Measurements from ENCODE around the gene CTDSPL2. TPM values are rescaled to one million over a fixed set of nuclear protein-coding genes. Genes with fewer than 3 reads are reported as not detected.

CTDSPL2 gene
- total RNA-seq, 1 donor from 2014 or later: 61.7 TPM

DNA sequence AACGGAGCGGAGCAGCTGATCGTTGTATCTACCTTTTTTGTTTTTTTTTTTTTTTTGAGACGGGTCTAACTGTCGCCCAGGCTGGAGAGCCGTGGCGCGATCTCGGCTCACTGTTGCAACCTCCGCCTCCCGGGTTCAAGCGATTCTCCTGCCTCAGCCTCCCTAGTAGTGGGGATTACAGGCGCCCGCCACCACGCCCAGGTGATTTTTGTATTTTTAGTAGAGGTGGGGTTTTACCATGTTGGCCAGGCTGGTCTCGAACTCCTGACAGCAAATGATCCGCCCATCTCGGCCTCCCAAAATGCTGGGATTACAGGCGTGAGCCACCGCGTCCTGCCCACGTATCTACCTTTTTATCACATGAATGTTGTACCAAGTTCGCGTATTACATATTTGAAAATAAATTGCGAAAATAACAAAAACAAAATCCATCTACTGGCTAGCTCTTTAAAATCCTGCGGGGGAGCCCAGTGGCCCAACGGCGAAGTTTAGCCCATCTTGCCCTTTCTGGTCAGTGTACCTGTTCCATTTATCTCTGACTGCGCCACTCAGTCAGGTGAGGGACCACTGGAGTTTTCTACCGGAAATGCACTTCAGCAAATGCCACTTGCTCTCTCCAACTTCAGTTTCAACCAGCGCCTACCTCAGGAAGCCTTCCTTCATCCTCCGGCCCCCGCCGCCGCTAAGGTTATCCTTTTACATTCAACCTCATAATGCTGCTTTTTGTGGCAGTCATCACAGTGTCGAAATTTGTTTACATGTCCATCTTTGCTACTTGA lies 108.3 kb downstream of the CTDSPL2 start:
- H3K9me3 Mint-ChIP-seq (ENCODE audit: low read depth): no peaks in the 10 kb centered on the region
- H3K27me3 Mint-ChIP-seq: no peaks in the 10 kb centered on the region
- H3K27ac Mint-ChIP-seq: peak overlapping the region; percentile 95
- H3K4me1 Mint-ChIP-seq (ENCODE audit: low read depth): peaks cover 19% of the 10 kb centered on the region
- peak; percentile 11 for DNase-seq (ENCODE audit: low spot score, unreplicated experiment)
- H3K4me3 Mint-ChIP-seq (ENCODE audit: low read depth): peak overlapping the region; percentile 88
- H3K36me3 Mint-ChIP-seq (ENCODE audit: insufficient read depth): peaks cover 12% of the 10 kb centered on the region
- TF ChIP-seq, protein P1, sequence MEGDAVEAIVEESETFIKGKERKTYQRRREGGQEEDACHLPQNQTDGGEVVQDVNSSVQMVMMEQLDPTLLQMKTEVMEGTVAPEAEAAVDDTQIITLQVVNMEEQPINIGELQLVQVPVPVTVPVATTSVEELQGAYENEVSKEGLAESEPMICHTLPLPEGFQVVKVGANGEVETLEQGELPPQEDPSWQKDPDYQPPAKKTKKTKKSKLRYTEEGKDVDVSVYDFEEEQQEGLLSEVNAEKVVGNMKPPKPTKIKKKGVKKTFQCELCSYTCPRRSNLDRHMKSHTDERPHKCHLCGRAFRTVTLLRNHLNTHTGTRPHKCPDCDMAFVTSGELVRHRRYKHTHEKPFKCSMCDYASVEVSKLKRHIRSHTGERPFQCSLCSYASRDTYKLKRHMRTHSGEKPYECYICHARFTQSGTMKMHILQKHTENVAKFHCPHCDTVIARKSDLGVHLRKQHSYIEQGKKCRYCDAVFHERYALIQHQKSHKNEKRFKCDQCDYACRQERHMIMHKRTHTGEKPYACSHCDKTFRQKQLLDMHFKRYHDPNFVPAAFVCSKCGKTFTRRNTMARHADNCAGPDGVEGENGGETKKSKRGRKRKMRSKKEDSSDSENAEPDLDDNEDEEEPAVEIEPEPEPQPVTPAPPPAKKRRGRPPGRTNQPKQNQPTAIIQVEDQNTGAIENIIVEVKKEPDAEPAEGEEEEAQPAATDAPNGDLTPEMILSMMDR (IDR thresholded peaks at IDR 0.05; ENCODE audit: unreplicated experiment): no peak

GRCh38 chr15:44536302-44536961 lies 109.0 kb downstream of the CTDSPL2 start:
- Mint-ChIP-seq H3K27me3 (no peaks in the 10 kb centered on the region), H3K4me1 (ENCODE audit: low read depth) (peaks cover 19% of the 10 kb centered on the region), H3K9me3 (ENCODE audit: low read depth) (no peaks in the 10 kb centered on the region), H3K27ac (peak overlapping the region; percentile 95), H3K4me3 (ENCODE audit: low read depth) (peak overlapping the region; percentile 88), H3K36me3 (ENCODE audit: insufficient read depth) (peaks cover 14% of the 10 kb centered on the region)
- TF ChIP-seq, protein P1 (IDR thresholded peaks at IDR 0.05; ENCODE audit: unreplicated experiment): peak; percentile 41
- DNase-seq (ENCODE audit: low spot score, unreplicated experiment): peak; percentile 71

GRCh38 chr15:44536962-44537734 lies 109.7 kb downstream of the CTDSPL2 start, which contains the start of gene EIF3J:
Gene EIF3J, plus strand, starts transcription at chr15:44537147. Its CDS starts 48 bp downstream, at chr15:44537195.
- H3K4me1 Mint-ChIP-seq (ENCODE audit: low read depth): peaks cover 19% of the 10 kb centered on the region
- peak; percentile 88 for DNase-seq (ENCODE audit: low spot score, unreplicated experiment)
- TF ChIP-seq, protein P1 (IDR thresholded peaks at IDR 0.05; ENCODE audit: unreplicated experiment): no peak
- peak within 1 kb of the TSS; percentile 88 for H3K4me3 Mint-ChIP-seq (ENCODE audit: low read depth)
- H3K27ac Mint-ChIP-seq: peak within 1 kb of the TSS; percentile 97
- no peaks in the 10 kb centered on the region for H3K27me3 Mint-ChIP-seq
- no peaks in the 10 kb centered on the region for H3K9me3 Mint-ChIP-seq (ENCODE audit: low read depth)
- peaks cover 15% of the 10 kb centered on the region for H3K36me3 Mint-ChIP-seq (ENCODE audit: insufficient read depth)

DNA sequence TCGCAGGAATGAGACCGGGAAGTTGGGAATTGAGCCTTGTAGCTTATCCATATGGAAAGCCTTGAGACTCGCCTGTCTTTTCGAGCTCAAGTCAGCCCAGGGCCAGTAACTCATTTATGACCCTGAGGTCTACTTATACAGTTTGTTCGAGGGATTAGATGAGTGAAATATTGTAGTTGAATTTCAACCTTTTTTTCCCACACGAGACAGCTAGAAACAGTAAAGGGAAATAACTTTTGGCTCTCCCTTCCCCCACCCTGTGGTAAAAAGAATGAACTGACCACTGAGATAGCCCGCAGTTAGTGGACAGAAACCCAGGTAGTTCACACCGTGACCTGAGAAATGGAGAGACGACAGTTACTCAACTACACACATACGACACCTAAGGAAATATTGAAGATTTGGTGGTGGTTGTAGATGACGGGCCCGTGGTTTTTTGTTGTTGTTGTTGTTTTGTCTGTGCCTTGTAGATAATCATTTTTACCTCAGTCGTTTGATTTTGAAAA lies 110.4 kb downstream of the CTDSPL2 start:
- H3K4me1 Mint-ChIP-seq (ENCODE audit: low read depth): peaks cover 19% of the 10 kb centered on the region
- H3K9me3 Mint-ChIP-seq (ENCODE audit: low read depth): no peaks in the 10 kb centered on the region
- no peaks in the 10 kb centered on the region for H3K27me3 Mint-ChIP-seq
- peak overlapping the region; percentile 87 for H3K27ac Mint-ChIP-seq
- DNase-seq (ENCODE audit: low spot score, unreplicated experiment): no peak
- peak overlapping the region; percentile 88 for H3K4me3 Mint-ChIP-seq (ENCODE audit: low read depth)
- TF ChIP-seq, protein P1 (IDR thresholded peaks at IDR 0.05; ENCODE audit: unreplicated experiment): no peak
- peaks cover 15% of the 10 kb centered on the region for H3K36me3 Mint-ChIP-seq (ENCODE audit: insufficient read depth)
